HG02885 (cell line): Measurements from ENCODE around the gene SAA4.
"Not testable (repeated sequence)": the region's sequence is repeated elsewhere in the genome, so short reads cannot be mapped to it uniquely, and the experiment has no call there.

Source experiments
- ATAC-seq: cut with Tn5 transposase; IDR thresholded peaks from one replicate; pipeline ENCODE4 v1.9.1; 2021; ENCODE audit warnings: mild to moderate bottlenecking; ENCODE audit not compliant: unreplicated experiment, poor library complexity

Gene SAA4

GRCh38 chr11:18248561-18248960, 12.0 kb upstream of the SAA4 start, which contains the start of gene SAA2:
SAA2 (minus strand) TSS chr11:18248668; CDS start chr11:18248011, 657 bp downstream.
- no peak for ATAC-seq

GRCh38 chr11:18247191-18247581, 10.6 kb upstream of the SAA4 start:
- ATAC-seq, result peak; percentile 5

- ATAC-seq, result peak; percentile 79
These were observed 10.0 kb upstream of the SAA4 start for GRCh38 chr11:18246379-18247190.

GRCh38 chr11:18245396-18245795, 8.8 kb upstream of the SAA4 start:
- no peak for ATAC-seq

- no peak for ATAC-seq
These were observed 7.3 kb upstream of the SAA4 start for GRCh38 chr11:18243783-18244362.

GRCh38 chr11:18239655-18240054, 3.1 kb upstream of the SAA4 start:
- no peak for ATAC-seq

- no peak for ATAC-seq
These were observed 938 bp downstream of the SAA4 start for GRCh38 chr11:18235394-18236334.

GRCh38 chr11:18233912-18234311, 2.7 kb downstream of the SAA4 start:
- ATAC-seq, result no peak

- ATAC-seq, result no peak
These were observed 5.7 kb downstream of the SAA4 start for GRCh38 chr11:18230859-18231258.

GRCh38 chr11:18229501-18229900, 7.1 kb downstream of the SAA4 start:
- peak; percentile 94 for ATAC-seq

GRCh38 chr11:18225913-18226312, 10.7 kb downstream of the SAA4 start:
- peak; percentile 35 for ATAC-seq

GRCh38 chr11:18223591-18224387, 12.8 kb downstream of the SAA4 start:
- no peak for ATAC-seq

- ATAC-seq, result no peak
These were observed 13.7 kb downstream of the SAA4 start for GRCh38 chr11:18222814-18223421.

GRCh38 chr11:18221274-18221876, 15.2 kb downstream of the SAA4 start:
- no peak for ATAC-seq

- no peak for ATAC-seq
These were observed 27.5 kb downstream of the SAA4 start for GRCh38 chr11:18209058-18209457.

GRCh38 chr11:18204771-18205170, 31.8 kb downstream of the SAA4 start:
- ATAC-seq, result no peak

- no peak for ATAC-seq
These were observed 32.4 kb downstream of the SAA4 start for GRCh38 chr11:18204220-18204619.

GRCh38 chr11:18203723-18204122, 32.9 kb downstream of the SAA4 start:
- ATAC-seq, result no peak

GRCh38 chr11:18197738-18198137, 38.9 kb downstream of the SAA4 start:
- ATAC-seq, result not testable (repeated sequence)
